ENCODE results near the gene VWA7. TPM values are rescaled to one million over a fixed set of nuclear protein-coding genes. Genes with fewer than 3 reads are reported as not detected.
A peak's percentile ranks its signal among the peaks of the same experiment; 100 is the strongest.
"Not testable (repeated sequence)": the region's sequence is repeated elsewhere in the genome, so short reads cannot be mapped to it uniquely, and the experiment has no call there.

VWA7 gene
- total RNA-seq, 1 experiment from 2014 or later = 2.5 TPM

DNA sequence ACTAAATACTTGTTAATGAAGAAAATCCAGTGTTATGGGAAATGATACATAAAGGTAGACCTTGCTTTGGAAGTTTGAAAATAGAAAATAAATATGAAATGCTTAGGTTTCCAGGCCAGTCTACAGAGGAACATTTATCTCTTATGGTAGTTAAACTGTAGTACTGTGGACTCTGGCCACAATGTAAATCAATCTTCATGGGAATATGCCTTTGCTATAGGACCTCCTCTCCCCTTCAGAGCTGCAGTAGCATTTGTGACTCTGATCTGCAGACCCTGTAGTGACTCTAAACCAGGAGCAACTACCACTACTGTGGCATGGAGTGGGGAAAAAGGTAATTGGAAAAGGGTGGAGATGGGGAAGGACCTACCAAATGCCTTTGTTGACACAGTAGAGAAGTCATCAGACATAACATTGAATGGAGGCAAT lies 42.8 kb upstream of the VWA7 start:
- Mint-ChIP-seq H3K27ac (no peak overlapping the region; a peak in 1 of 7 replicates), H3K36me3 (ENCODE audit: insufficient read depth in 1 of 3, low read depth in 3 of 3) (peaks cover 3 to 10% (median 6%) of the 10 kb centered on the region in 3 experiments; a peak in 5 of 7 replicates), H3K9me3 (peaks cover 6 to 9% of the 10 kb centered on the region in 2 experiments), H3K4me3 (peak overlapping the region in 1 of 2 experiments; percentile 24; a peak in 1 of 5 replicates), H3K4me1 (peaks cover 40 to 42% of the 10 kb centered on the region in 2 experiments), H3K27me3 (ENCODE audit: low read depth) (peaks cover 5% of the 10 kb centered on the region)
- DNase-seq = no peak
- Histone ChIP-seq H3T11ph (ENCODE audit: low read length) (no peak overlapping the region), H3K9ac (ENCODE audit: extremely low read depth, insufficient read length, low read length) (no peak overlapping the region), H3K23ac (ENCODE audit: insufficient read length, low read depth, low read length) (no peak overlapping the region), H2AFZ (ENCODE audit: low read length) (no peak overlapping the region), H2BK20ac (ENCODE audit: low read depth, low read length, poor library complexity, severe bottlenecking) (no peak overlapping the region), H2BK12ac (ENCODE audit: insufficient read length, low read depth, low read length) (no peak overlapping the region), H2BK120ac (ENCODE audit: low read depth, low read length, poor library complexity, severe bottlenecking) (no peak overlapping the region), H3K18ac (ENCODE audit: insufficient read length, low read depth, low read length) (no peak overlapping the region), H3K27me3 (ENCODE audit: insufficient read depth, low read length) (no peaks in the 10 kb centered on the region), H3K27ac (ENCODE audit: insufficient read length, low read depth, low read length) (no peak overlapping the region), H3K14ac (ENCODE audit: insufficient read depth, low read length) (no peak overlapping the region), H3K79me2 (ENCODE audit: insufficient read depth, low read length) (no peaks in the 10 kb centered on the region), H2BK5ac (ENCODE audit: insufficient read length, low read length) (no peak overlapping the region), H3K9me3 (ENCODE audit: control insufficient read depth, low read depth, low read length) (no peaks in the 10 kb centered on the region), H3K4me2 (ENCODE audit: insufficient read depth, insufficient read length, low read length) (no peak overlapping the region), H4K5ac (ENCODE audit: insufficient read length, low read depth, low read length) (no peak overlapping the region), H4K91ac (ENCODE audit: insufficient read length, low read depth, low read length) (no peak overlapping the region), H4K8ac (replicated peaks; ENCODE audit: insufficient read length, low read depth, low read length) (no peak overlapping the region), H3K4ac (ENCODE audit: low read depth, low read length) (no peak overlapping the region), H2AK5ac (ENCODE audit: insufficient read length, low read length) (no peak overlapping the region), H3K79me1 (ENCODE audit: insufficient read depth, low read depth, low read length, poor library complexity, severe bottlenecking) (no peaks in the 10 kb centered on the region), H3K4me1 (ENCODE audit: insufficient read depth, low read length) (peaks cover 3% of the 10 kb centered on the region; the same call in 1 of the 2 replicates), H2BK15ac (ENCODE audit: low read depth, low read length) (no peak overlapping the region), H4K20me1 (ENCODE audit: control insufficient read depth, insufficient read depth, insufficient read length) (no peaks in the 10 kb centered on the region), H3K23me2 (ENCODE audit: insufficient read length, low read depth, low read length, poor library complexity, severe bottlenecking) (peaks cover 15% of the 10 kb centered on the region), H3K56ac (ENCODE audit: insufficient read length, low read depth, low read length) (no peak overlapping the region)
- TF ChIP-seq, protein P1, sequence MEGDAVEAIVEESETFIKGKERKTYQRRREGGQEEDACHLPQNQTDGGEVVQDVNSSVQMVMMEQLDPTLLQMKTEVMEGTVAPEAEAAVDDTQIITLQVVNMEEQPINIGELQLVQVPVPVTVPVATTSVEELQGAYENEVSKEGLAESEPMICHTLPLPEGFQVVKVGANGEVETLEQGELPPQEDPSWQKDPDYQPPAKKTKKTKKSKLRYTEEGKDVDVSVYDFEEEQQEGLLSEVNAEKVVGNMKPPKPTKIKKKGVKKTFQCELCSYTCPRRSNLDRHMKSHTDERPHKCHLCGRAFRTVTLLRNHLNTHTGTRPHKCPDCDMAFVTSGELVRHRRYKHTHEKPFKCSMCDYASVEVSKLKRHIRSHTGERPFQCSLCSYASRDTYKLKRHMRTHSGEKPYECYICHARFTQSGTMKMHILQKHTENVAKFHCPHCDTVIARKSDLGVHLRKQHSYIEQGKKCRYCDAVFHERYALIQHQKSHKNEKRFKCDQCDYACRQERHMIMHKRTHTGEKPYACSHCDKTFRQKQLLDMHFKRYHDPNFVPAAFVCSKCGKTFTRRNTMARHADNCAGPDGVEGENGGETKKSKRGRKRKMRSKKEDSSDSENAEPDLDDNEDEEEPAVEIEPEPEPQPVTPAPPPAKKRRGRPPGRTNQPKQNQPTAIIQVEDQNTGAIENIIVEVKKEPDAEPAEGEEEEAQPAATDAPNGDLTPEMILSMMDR (conservative IDR thresholded peaks at IDR 0.05) = no peak

DNA sequence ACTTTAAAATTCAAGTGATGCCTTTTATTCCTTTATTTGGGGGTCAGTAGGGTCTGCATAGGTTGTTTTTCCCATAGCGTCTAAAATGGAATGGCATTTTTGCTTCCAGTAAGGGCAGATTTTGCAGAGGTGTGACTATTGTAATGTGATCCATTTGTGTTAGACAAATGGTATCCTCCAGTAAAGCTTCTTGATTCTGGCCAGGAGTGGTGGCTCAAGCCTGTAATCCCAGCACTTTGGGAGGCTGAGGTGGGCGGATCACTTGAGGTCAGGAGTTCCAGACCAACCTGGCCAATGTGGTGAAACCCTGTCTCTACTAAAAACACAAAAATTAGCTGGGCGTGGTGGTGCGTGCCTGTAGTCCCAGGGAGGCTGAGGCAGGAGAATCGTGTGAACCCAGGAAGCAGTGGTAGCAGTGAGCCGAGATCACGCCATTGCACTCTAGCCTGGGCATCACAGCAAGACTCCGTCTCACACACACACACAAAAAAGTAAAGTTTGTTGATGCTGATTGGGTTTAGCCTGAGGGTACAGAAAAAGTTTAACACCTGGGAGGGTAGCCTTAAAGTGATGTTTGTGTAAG lies 40.9 kb upstream of the VWA7 start:
- not testable (repeated sequence) for H4K91ac ChIP-seq (ENCODE audit: insufficient read length, low read depth, low read length); H2AK5ac ChIP-seq (ENCODE audit: insufficient read length, low read length); H3K9me3 ChIP-seq (ENCODE audit: control insufficient read depth, low read depth, low read length); H3K79me2 ChIP-seq (ENCODE audit: insufficient read depth, low read length); DNase-seq; H3K9ac ChIP-seq (ENCODE audit: extremely low read depth, insufficient read length, low read length); H3K27ac ChIP-seq (ENCODE audit: insufficient read length, low read depth, low read length); H3K56ac ChIP-seq (ENCODE audit: insufficient read length, low read depth, low read length); H3K4me1 ChIP-seq (ENCODE audit: insufficient read depth, low read length); H3K79me1 ChIP-seq (ENCODE audit: insufficient read depth, low read depth, low read length, poor library complexity, severe bottlenecking); H4K8ac ChIP-seq (replicated peaks; ENCODE audit: insufficient read length, low read depth, low read length); H2AFZ ChIP-seq (ENCODE audit: low read length); H2BK5ac ChIP-seq (ENCODE audit: insufficient read length, low read length); H4K5ac ChIP-seq (ENCODE audit: insufficient read length, low read depth, low read length); H3K27me3 ChIP-seq (ENCODE audit: insufficient read depth, low read length); H2BK12ac ChIP-seq (ENCODE audit: insufficient read length, low read depth, low read length); H2BK15ac ChIP-seq (ENCODE audit: low read depth, low read length); H3K23ac ChIP-seq (ENCODE audit: insufficient read length, low read depth, low read length); H4K20me1 ChIP-seq (ENCODE audit: control insufficient read depth, insufficient read depth, insufficient read length); H3K27ac Mint-ChIP-seq; H3T11ph ChIP-seq (ENCODE audit: low read length); H3K14ac ChIP-seq (ENCODE audit: insufficient read depth, low read length); H2BK120ac ChIP-seq (ENCODE audit: low read depth, low read length, poor library complexity, severe bottlenecking); H3K4ac ChIP-seq (ENCODE audit: low read depth, low read length); H2BK20ac ChIP-seq (ENCODE audit: low read depth, low read length, poor library complexity, severe bottlenecking); H3K18ac ChIP-seq (ENCODE audit: insufficient read length, low read depth, low read length); H3K9me3 Mint-ChIP-seq; H3K27me3 Mint-ChIP-seq (ENCODE audit: low read depth)
- Histone ChIP-seq H3K4me2 (ENCODE audit: insufficient read depth, insufficient read length, low read length) (peak overlapping the region; percentile 28), H3K23me2 (ENCODE audit: insufficient read length, low read depth, low read length, poor library complexity, severe bottlenecking) (peaks cover 18% of the 10 kb centered on the region)
- WGBS (ENCODE audit: extremely low coverage, insufficient read length, low lambda C conversion rate) = no CpG with 5 or more reads among the region's 8 CpGs
- H3K36me3 Mint-ChIP-seq (ENCODE audit: insufficient read depth in 1 of 3, low read depth in 3 of 3) = peaks cover 3 to 10% (median 6%) of the 10 kb centered on the region in 3 experiments; a peak in 5 of 7 replicates
- peak overlapping the region; percentile 38 to 67 for H3K4me3 Mint-ChIP-seq
- H3K4me1 Mint-ChIP-seq = peaks cover 35 to 38% of the 10 kb centered on the region in 2 experiments

All from H9 (cell line).